Fibroblast of skin of back (primary cell): ENCODE data around the gene MRPL37.
"Not testable (repeated sequence)": the region's sequence is repeated elsewhere in the genome, so short reads cannot be mapped to it uniquely, and the experiment has no call there.

Source experiments
- DNase-seq: peaks from one replicate; pipeline ENCODE4 v3.0.0-alpha.2; 2013

The MRPL37 gene

GRCh38 chr1:54220004-54220811 lies 20.2 kb downstream of the MRPL37 start:
- DNase-seq = no peak

- no peak for DNase-seq
Measured at GRCh38 chr1:54221113-54221834, 21.3 kb downstream of the MRPL37 start.

- DNase-seq = no peak
Measured at GRCh38 chr1:54221867-54222484, 22.0 kb downstream of the MRPL37 start.

- no peak for DNase-seq
Measured at GRCh38 chr1:54222711-54223110, 22.7 kb downstream of the MRPL37 start.

GRCh38 chr1:54223441-54224202 lies 23.7 kb downstream of the MRPL37 start:
- DNase-seq = no peak

GRCh38 chr1:54224233-54224632 lies 24.3 kb downstream of the MRPL37 start:
- DNase-seq = no peak

GRCh38 chr1:54225378-54225777 lies 25.4 kb downstream of the MRPL37 start:
- no peak for DNase-seq

- no peak for DNase-seq
Measured at GRCh38 chr1:54225986-54226559, 26.1 kb downstream of the MRPL37 start.

GRCh38 chr1:54227091-54227602 lies 27.2 kb downstream of the MRPL37 start:
- DNase-seq = peak; percentile 80

- peak; percentile 15 for DNase-seq
Measured at GRCh38 chr1:54227891-54228310, 27.9 kb downstream of the MRPL37 start.

- no peak for DNase-seq
Measured at GRCh38 chr1:54228638-54229079, 28.7 kb downstream of the MRPL37 start.

- DNase-seq = peak; percentile 69
Measured at GRCh38 chr1:54229281-54229891, 29.4 kb downstream of the MRPL37 start.

GRCh38 chr1:54230507-54231339 lies 30.8 kb downstream of the MRPL37 start:
- DNase-seq = no peak

- DNase-seq = not testable (repeated sequence)
Measured at GRCh38 chr1:54233196-54233595, 33.2 kb downstream of the MRPL37 start.

- no peak for DNase-seq
Measured at GRCh38 chr1:54234284-54234683, 34.3 kb downstream of the MRPL37 start.

- no peak for DNase-seq
Measured at GRCh38 chr1:54237586-54237985, 37.6 kb downstream of the MRPL37 start.

- DNase-seq = no peak
Measured at GRCh38 chr1:54238353-54239034, 38.5 kb downstream of the MRPL37 start.

- no peak for DNase-seq
Measured at GRCh38 chr1:54239035-54239383, 39.0 kb downstream of the MRPL37 start.

GRCh38 chr1:54239631-54240031 lies 39.7 kb downstream of the MRPL37 start:
- DNase-seq = peak; percentile 22

- DNase-seq = no peak
Measured at GRCh38 chr1:54240741-54241335, 40.9 kb downstream of the MRPL37 start.
